ENCODE data around the gene LRCH1.
A peak's percentile ranks its signal among the peaks of the same experiment; 100 is the strongest.

Gene LRCH1

DNA sequence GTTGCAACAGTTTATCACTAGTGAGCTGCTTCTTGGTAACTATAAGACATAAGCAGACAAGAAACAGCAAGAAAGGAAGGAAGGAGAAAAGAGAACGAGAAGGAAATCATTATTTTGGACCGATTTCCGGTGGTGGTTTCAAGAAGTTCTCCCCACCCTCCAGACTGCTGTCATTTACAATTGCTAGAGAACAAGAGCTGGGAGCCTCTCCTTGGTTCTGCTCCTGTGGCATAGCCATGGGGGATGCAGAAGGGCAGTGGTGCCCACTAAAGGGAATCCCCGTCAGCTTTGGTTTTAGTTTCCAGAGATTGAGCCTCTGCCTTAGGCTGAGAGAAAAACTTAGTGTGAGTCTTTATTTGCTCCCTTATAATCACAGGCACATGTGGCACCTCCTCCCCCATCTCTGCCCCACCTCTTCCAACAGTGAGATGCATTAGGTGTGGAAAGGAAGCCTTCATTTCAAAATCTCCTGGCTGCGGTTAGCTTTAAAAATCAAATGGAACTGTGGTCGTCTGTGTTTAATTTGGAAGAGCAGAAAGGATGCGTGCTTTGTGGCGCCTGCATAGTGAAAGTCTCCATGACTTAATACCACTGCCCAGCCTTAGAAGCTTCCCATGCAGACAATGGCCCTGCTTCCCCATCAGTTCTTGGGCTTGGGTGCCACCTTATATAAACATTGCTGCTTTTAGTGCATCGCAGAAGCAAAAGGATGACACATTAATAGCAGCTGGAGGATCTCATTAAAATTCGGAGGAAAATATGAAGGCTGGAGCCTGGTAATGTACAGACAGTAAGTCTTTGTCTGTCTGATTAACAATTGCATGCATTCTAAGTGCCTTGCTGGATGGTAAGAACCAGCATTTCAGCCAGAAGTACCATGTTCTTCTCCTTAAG lies 25.0 kb downstream of the LRCH1 start:
- no peak for DNase-seq
- TF ChIP-seq GATA1 (IDR thresholded peaks at IDR 0.05; ENCODE audit: low read depth, low read length) (no peak), POLR2A (IDR thresholded peaks at IDR 0.05; ENCODE audit: low read length) (no peak)

DNA sequence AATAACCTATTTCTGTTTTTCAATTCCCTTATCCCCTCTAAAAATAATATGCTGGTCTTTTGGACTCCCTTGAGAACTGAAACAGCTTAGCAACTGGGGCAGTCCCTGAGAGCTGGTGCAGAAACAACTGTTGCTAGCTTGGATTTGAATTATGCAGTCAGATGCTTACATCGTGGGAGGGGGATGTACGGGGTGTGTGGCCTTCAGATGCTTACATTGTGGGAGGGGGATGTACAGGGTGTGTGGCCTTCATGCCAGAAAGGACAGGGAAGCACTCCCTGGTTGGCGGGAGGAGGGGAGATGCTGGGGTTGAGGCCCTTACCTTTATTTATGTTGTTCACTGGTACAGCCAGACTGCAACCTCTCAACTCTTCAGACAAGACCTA lies 25.6 kb downstream of the LRCH1 start:
- DNase-seq = no peak
- TF ChIP-seq GATA1 (IDR thresholded peaks at IDR 0.05; ENCODE audit: low read depth, low read length) = no peak
- no peak for TF ChIP-seq POLR2A (IDR thresholded peaks at IDR 0.05; ENCODE audit: low read length)

GRCh38 chr13:46580362-46580839 lies 27.4 kb downstream of the LRCH1 start:
- DNase-seq = no peak
- TF ChIP-seq POLR2A (IDR thresholded peaks at IDR 0.05; ENCODE audit: low read length) (no peak), GATA1 (IDR thresholded peaks at IDR 0.05; ENCODE audit: low read depth, low read length) (no peak)

- no peak for TF ChIP-seq GATA1 (IDR thresholded peaks at IDR 0.05; ENCODE audit: low read depth, low read length)
- no peak for TF ChIP-seq POLR2A (IDR thresholded peaks at IDR 0.05; ENCODE audit: low read length)
- DNase-seq = no peak
Observed at GRCh38 chr13:46582190-46582589, 29.2 kb downstream of the LRCH1 start.

DNA sequence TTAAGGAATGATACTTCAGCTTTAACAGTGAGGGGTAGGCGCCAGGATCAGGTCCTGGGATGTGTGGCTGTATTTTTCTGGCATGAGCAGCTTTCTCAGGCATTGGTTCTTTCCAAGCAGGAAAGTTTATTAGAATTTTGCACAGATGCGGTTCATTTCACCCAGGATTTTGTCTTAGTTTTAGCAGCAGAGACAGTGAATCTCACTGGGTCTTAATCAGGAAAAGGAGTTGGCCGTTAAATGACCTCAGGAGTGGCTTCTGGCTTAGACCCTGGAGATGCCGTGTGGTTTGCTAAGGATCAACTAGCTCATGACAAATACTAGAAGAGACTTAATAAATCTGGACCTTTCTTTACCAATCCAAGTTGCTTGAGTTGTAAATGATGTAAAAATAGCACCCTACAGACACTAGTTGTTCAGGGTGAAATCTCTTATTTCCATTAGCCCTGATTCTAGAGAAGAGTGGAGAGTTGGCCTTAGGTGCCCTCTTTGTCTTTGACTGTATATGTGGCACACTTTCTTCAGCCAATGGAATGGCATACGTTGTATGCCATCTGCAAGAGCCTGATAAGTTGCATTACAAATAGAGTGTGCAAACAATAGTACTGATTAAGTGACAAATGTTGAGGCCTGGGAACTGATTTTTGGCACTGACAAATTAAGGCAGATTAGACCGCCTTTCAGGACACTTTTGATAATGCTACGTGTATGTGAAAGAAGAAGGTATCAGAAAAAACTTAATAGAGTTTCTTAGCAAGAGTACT lies 34.0 kb downstream of the LRCH1 start:
- peak in 1 of 2 experiments; percentile 47 for DNase-seq
- TF ChIP-seq POLR2A (IDR thresholded peaks at IDR 0.05; ENCODE audit: low read length) (no peak), GATA1 (IDR thresholded peaks at IDR 0.05; ENCODE audit: low read depth, low read length) (no peak)

GRCh38 chr13:46587807-46588418 lies 34.9 kb downstream of the LRCH1 start:
- DNase-seq = no peak
- no peak for TF ChIP-seq GATA1 (IDR thresholded peaks at IDR 0.05; ENCODE audit: low read depth, low read length)
- no peak for TF ChIP-seq POLR2A (IDR thresholded peaks at IDR 0.05; ENCODE audit: low read length)

DNA sequence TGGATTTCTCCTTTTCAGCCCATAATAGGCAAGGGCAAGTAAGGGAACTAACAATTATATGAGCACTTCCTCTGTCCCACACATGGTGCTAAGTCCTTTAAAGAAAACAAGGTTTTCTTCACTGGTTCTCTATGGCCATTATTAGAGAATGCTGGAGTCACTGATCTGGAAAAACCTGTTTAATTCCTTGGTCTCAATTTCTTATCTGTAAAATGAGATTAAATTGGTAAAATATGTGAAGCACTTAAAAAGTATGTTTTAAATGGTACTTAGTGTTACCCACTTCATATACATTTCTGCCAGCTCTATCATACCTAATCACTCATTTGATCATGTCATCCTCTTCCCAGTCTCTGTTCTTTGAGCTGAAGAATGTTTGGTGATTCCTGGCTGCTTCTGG lies 39.4 kb downstream of the LRCH1 start:
- DNase-seq = no peak
- TF ChIP-seq POLR2A (IDR thresholded peaks at IDR 0.05; ENCODE audit: low read length) (no peak), GATA1 (IDR thresholded peaks at IDR 0.05; ENCODE audit: low read depth, low read length) (no peak)

DNA sequence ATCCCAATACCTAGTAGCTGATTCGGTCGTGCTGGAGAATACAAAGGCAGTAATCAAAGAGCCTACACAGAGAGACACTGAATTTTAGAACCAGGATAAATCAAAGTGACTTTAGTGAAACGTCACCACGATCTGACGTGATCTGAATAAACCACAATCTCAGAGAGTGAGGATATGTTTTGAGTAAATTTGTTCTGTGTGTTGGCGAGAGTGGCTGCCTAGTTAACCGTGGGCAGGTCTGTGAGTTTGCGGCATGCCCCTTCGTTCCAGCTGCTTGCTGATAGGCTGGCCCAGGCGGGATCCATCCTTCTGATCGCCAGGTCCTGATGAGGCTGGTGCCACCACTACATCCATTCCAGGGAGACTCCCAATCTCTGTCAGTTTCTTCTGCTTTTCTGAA lies 40.4 kb downstream of the LRCH1 start:
- DNase-seq = no peak
- TF ChIP-seq GATA1 (IDR thresholded peaks at IDR 0.05; ENCODE audit: low read depth, low read length) (no peak), POLR2A (IDR thresholded peaks at IDR 0.05; ENCODE audit: low read length) (no peak)

GRCh38 chr13:46594374-46595078 lies 41.6 kb downstream of the LRCH1 start:
- no peak for DNase-seq
- TF ChIP-seq POLR2A (IDR thresholded peaks at IDR 0.05; ENCODE audit: low read length) (no peak), GATA1 (IDR thresholded peaks at IDR 0.05; ENCODE audit: low read depth, low read length) (no peak)

DNA sequence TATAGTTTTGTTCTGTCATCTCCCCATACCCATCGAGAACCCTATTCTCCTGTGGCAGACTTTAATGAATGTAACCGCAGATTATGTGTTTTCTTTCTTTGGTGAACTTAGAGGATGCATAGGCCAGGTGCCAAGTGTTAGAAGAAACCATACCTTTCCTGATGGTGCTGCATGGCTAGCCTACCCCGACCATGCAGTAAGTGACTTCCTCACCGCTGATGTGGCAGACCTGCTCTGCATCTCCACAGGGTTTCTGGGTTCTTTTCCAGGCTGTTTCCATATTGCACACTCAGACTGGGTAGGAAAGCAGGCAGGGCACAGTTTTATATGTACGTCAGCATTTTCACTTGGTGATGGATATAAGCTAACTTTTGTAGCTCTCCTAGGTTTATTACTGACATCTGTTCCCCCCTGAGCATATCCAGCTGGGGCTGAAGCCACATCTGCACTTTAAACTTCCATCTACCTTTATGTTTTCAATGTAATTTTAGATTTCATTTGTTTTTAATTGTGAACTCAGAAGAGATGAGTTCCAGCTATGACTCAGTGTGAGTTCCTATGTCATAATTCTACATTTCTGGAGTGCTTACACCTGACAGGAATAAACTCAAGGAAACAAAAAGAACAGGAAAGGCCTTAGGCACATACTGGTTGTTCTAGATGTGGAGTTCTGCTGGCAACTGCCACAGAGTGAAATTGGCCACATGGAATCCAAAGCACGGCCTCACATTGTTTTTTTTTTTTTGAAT lies 42.3 kb downstream of the LRCH1 start:
- DNase-seq = no peak
- TF ChIP-seq GATA1 (IDR thresholded peaks at IDR 0.05; ENCODE audit: low read depth, low read length) (no peak), POLR2A (IDR thresholded peaks at IDR 0.05; ENCODE audit: low read length) (no peak)

GRCh38 chr13:46595885-46596275 lies 42.9 kb downstream of the LRCH1 start:
- TF ChIP-seq GATA1 (IDR thresholded peaks at IDR 0.05; ENCODE audit: low read depth, low read length) (no peak), POLR2A (IDR thresholded peaks at IDR 0.05; ENCODE audit: low read length) (no peak)
- no peak for DNase-seq

- TF ChIP-seq POLR2A (IDR thresholded peaks at IDR 0.05; ENCODE audit: low read length) = no peak
- TF ChIP-seq GATA1 (IDR thresholded peaks at IDR 0.05; ENCODE audit: low read depth, low read length) = no peak
- DNase-seq = no peak
Observed at GRCh38 chr13:46596466-46596865, 43.5 kb downstream of the LRCH1 start.

Data from erythroblast (primary cell).